Breast epithelium (tissue), 3 donors: ENCODE measurements around the gene FBN2.

ENCODE experiments used
- CTCF ChIP-seq, 3 donors: fragments of 450-650 bp; IDR thresholded peaks; one replicate each; pipeline ENCODE4 v1.5.1; 2016 to 2017; ENCODE audit warnings: antibody characterized with exemption in 3 of 3, mild to moderate bottlenecking in 3 of 3, moderate library complexity in 3 of 3
- POLR2AphosphoS5 ChIP-seq, 3 donors: sonication (generic); formaldehyde crosslinking; IDR thresholded peaks; one replicate each; pipeline ENCODE4 v1.6.1; 2017; ENCODE audit warnings: antibody characterized with exemption in 3 of 3

- TF ChIP-seq POLR2AphosphoS5 (IDR thresholded peaks at IDR 0.05), result no peak
- TF ChIP-seq CTCF (IDR thresholded peaks at IDR 0.05), result no peak
Observed at GRCh38 chr5:128328007-128328406, 210.0 kb downstream of the FBN2 start.
